Femur (tissue), 1 donor: ENCODE data around the gene LAMA4.

Source experiments
- DNase-seq: peaks from one replicate; pipeline ENCODE4 v3.0.0-alpha.2; 2017

The LAMA4 gene

DNA sequence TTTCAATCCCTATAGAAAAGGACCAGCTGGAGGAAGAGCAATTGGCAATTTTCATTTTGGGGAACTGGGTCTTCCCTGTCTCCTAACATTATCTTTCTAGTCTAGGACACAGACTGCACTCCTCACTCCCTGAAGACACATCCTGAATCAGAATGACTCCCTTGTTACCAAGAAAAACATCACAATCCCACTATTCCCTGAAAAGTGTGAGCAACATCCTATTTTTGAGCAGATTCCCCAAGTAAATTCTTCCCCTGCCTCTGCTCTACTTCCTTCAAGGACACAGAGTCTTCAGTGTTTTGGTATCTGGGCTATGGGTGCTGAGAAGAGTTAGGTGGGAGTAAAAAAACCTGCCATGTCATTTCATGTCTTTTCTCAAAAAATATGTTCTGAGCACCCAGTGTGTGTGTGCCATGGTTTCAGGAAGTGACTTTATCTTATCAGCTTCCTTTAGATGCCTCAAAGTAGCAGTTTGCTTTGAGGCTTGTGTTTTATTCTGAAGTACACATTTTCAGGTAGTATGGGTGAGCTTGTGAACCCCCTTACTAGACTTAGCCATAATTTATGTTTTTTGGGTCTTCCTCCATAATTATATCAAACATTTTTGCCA lies 12.4 kb downstream of the LAMA4 start:
- DNase-seq = no peak

DNA sequence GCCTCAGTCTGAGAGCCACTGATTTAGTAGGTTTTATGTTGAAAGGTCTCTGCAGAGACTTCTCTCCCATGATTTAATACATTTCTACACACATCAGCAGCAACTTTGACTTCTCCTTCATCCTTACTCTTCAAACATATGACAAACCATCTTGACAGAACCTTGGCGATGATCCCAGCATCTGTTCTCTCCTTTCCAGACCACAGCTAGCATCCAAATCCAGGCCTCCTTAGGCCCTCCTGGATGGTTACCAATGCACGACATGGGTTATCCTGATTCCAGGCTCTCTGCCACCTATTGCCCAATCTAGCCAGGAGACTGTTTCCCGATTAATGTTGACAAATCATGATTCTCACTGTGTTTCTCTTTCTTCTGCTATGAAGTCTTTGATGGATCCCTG lies 16.8 kb downstream of the LAMA4 start:
- DNase-seq = peak; percentile 42

DNA sequence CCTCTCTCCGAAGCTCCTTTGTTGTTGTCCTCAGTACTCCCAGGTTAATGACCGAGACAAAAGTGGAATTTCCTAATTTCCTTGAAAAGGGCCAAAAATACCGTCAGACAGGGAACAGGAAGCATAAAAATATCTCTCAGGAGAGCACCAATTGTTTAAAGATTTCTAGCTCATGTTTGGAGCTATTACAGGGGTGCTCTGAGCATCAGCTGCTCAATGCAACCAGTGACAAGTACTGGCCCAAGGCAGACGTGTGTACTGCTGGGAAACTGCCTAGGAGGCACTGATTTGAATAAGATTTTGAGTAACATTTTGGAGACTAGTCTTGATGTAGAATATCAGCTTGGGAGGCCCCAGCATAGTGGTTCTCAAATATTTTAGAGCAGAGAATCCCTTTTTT lies 17.3 kb downstream of the LAMA4 start:
- no peak for DNase-seq

GRCh38 chr6:112235956-112236355 lies 18.4 kb downstream of the LAMA4 start:
- no peak for DNase-seq

DNA sequence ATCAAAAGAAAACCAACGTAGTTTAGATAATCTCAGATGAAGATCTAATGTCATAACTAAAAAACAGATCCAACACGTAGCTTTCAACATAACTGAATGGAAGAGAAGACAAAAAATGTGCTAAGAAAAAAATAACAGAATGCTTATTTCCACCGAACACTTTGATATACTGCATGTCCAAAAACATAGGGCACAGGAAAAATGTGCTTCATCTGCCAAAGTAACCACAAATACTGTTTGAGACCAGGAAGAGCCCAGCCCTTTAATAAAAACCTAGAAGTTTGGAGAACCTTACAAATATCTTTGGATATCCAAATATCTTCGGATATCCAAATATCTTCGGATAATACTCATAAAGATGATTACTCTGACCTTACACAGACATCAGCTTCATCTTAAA lies 19.8 kb downstream of the LAMA4 start:
- DNase-seq = no peak

DNA sequence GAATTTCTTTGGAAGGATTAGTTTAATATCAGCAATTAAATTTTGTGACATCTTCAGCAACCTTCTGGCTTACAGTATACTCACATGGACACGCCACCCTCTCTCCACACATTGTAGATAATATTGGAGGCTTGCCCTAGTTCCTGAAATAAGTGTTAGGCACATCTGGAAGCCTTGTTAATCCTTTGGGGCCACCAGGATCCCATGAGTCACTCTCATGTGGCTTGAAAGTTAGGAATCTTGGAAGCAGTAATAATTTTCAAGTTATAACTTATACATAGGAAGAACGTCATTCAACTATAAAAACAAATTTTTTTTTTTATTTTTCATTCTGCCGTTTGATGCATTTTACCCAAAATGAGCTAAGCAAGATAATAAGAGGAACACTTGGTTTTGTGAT lies 20.5 kb downstream of the LAMA4 start:
- peak; percentile 43 for DNase-seq

DNA sequence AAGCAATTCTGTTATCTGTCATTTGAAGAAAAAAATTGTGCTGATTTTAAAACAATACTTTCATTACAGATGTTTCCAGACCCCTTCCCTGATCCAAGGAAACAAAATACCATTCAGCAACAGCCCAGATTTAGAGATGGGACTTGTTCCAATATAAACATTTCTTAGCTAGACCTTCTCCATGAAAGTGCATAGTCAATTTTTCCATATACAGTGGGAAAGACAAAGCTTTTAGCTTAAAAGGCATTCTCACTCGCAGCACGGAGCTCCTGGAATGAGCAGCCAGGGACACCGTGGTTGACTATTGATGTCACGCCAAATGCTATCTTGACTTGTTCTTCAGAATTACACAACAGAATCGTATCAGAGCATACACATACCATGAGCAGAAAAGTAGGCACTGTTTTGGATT lies 21.5 kb downstream of the LAMA4 start:
- peak; percentile 76 for DNase-seq

DNA sequence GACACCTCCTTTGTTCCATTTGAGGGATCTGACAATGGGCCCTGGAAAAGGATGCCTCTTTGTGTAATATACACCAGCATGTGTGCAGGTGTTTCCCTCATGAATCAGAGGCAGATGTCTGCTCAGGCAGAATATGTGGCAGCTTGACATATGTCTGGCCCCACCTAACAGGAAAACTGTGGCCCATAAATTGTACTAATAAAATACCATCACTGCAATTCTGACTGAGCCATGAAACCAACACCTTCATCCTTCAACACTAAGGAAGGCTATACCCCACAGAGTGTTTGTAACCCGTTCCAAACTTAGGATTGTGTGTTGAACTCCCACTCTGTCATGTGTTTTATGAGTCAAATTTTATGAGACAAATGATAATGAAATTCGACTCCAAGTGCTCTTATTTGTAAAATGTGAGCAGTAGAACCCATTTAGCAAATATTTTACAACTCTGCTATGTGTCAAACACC lies 22.7 kb downstream of the LAMA4 start:
- no peak for DNase-seq

DNA sequence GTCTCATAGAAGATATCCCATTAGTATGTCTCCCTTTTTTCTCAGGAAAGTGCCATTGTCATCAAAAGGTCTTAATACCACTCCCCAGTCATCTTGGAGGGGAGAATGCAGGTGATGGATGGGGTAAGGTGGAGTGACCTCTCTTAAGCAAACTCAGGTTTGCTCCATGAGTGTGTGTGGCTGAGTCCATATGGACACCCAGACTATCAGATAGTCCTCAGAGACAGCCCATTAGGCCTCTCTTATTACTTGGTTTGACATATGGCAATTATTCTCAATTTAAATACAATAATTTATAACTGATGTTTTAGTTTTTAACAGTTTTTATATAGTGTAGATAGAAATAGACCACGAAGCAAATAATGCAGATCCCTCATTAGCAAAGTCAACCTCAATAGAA lies 23.2 kb downstream of the LAMA4 start:
- no peak for DNase-seq

GRCh38 chr6:112228480-112229332 lies 25.7 kb downstream of the LAMA4 start:
- no peak for DNase-seq

- DNase-seq = no peak
These were observed 26.4 kb downstream of the LAMA4 start for GRCh38 chr6:112227992-112228391.

DNA sequence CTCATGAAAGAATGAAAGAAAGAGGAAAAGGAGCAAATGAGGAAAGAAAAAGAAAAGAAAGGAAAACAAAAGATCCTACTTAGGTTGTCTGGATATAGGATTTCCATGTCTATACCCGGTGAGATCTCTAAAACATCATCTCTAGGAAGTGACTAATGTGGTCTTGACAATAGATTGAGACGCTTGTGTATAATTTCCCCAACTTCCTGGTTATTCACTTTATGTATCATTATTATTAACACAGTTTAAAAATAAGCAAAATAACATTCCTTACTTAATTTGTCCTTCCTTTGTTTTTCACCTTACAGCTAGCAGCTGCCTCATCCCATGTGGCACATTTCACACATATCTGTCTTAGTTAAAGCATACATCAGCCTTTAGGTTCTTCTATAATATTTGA lies 27.0 kb downstream of the LAMA4 start:
- DNase-seq = no peak

DNA sequence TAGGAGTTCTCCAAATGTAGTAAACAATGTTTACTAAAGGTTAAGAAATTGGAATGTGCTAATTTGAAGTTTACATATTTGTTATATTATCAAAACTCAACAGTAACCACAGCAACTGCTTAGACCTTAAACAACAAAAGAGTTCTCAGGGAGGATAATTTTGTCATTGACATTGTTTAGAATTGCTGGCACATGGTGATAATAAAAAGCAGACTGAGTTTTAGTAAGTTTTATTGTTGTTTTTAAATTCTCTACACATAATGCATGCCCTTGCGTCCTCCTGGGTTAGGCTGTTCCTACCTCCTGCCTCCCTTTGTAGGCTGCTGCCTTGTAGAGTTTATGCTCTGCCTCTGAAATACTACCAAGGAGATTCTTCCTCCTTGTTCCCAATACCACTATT lies 28.7 kb downstream of the LAMA4 start:
- DNase-seq = no peak

DNA sequence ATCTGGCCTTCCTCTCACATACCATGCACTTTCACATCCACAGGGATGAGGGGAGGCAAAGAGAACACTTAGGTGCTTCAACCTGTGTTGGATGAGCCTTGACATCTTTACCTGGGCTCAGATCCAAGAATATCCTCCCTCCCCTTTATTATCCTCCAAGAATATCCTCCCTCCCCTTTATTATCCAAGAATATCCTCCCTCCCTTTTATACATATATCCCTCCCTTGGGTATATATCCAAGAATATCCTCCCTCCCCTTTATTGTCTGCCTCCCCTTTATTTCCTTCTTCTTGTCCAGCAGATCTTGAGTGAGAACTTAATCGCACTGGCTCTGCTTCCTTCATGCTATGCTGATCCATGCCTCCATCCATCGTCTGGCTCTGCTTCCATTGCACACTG lies 30.3 kb downstream of the LAMA4 start:
- DNase-seq = no peak

DNA sequence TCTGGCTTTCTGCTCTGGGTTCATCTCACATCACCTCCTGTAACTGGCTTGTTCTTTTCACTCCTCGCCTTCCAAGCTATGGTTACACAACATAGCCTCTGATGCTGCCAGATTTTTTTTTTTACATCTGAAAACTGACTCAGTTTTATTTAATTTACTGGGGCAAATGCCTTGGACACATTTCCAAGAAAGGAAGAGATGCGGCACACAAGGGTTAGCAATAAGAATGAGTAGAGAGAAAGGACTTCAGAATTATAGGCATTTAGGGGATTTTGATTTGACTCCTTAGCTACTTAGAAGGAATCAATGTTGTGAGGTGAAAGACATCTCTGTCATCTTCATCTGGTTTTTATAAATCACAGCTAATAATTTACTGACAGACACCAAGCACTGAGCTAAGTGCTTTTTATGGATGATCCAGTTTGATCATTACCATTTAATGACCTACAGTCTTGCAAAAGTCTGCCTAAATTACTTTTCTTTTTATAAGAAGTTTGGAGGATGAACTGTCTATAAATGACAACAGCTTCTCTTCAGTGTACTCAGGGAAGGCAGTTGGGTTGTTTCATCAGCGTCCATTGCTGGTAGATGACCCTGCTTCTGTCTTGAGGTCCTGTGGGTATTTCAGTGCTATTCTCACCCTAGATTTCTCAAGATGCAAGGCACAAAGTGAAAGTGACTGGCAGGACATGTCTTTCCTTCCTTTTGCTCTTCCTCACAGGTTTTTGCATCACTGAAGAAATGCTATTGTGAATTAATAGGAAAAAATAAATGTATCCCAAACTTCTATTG lies 31.1 kb downstream of the LAMA4 start:
- DNase-seq = peak; percentile 25

DNA sequence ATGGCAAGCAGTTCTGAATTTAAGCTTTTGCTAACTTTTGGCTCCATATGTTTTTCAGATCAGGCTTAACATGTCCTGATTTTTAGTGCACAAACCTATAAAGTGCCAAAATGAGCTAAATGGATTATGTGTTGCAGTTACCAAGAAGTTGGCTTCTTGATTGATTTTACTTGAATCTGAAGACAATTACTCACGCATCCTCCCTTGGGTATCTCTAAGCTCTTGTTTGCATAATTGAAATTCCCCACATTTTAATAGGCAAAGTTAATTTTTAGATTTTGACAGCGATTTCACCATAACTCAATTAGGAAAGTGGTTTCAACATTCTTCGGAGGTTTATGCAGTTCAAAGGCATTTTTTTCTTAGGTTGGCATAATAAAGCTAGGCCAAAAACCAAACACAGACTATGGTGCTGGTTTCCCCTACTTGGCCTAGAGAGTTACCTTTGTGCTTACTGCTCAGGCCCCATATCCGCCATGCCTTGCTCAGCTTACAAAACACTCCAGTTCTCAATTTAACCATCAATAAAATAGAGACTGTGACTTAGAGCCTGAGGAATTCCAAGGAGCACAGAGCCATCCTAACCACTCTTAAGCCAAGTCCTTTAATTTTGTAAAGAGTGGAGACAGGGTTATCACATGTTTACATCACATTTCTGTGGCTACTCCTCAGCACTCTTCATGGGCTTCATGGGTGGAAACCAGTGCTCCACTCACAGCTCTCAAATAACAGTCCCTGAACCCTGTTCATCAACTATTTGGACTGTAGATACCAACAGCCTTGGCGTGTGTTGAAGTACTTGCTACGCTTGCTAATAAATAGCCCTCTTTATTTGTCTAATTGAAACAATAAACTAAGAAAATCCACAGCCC lies 32.1 kb downstream of the LAMA4 start:
- DNase-seq = no peak

DNA sequence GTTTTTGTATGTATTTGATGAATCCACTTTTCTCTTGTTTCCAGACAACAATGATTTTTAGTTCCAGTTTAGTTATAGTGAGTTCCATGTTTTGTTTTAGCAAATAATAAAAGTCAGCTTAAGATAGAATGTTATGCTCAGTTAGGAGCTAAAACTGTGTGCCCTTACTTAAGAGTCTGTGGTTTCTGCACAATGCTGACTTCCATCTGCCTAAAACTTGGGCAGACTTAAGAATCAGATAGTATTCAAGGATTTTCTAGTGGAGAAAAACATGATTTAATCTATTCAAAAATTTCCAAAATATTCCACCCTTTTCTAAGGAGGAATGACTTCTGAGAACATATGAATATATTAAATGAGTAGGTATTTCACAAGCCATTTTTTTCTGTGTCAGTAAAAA lies 32.8 kb downstream of the LAMA4 start:
- no peak for DNase-seq

GRCh38 chr6:112218563-112218962 lies 35.8 kb downstream of the LAMA4 start:
- DNase-seq = no peak

GRCh38 chr6:112216662-112217551 lies 37.5 kb downstream of the LAMA4 start:
- no peak for DNase-seq

GRCh38 chr6:112215488-112216284 lies 38.7 kb downstream of the LAMA4 start:
- DNase-seq = no peak
